ENCODE data around the gene TEN1. TPM values are rescaled to one million over a fixed set of nuclear protein-coding genes. Genes with fewer than 3 reads are reported as not detected.

Gene TEN1
- total RNA-seq, 1 experiment from 2014 or later = 15.3 TPM

DNA sequence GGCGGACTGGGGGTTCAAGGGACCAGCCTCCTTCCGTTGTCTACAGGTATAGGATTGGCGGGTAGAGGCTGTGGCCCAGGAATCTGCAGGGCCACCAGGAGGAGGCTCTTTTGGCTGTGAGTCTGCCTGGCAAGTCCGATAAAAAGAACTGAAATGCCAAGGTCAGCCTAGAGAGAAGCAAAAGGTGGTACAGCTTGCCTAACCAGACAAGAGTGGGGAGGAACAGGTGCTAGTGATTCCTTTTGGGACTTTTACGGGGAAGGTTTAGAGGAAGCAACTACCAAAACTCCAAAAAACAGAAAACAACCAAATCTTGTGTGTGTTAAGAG, 53.7 kb downstream of the TEN1 start:
- Mint-ChIP-seq H3K9me3 (ENCODE audit: low read depth, unreplicated experiment) (no peaks in the 10 kb centered on the region), H3K4me1 (ENCODE audit: low read depth, unreplicated experiment) (peaks cover 15% of the 10 kb centered on the region), H3K27ac (ENCODE audit: unreplicated experiment) (no peak overlapping the region), H3K27me3 (ENCODE audit: unreplicated experiment) (no peaks in the 10 kb centered on the region), H3K4me3 (ENCODE audit: low read depth, unreplicated experiment) (no peak overlapping the region), H3K36me3 (ENCODE audit: insufficient read depth, unreplicated experiment) (peaks cover 8% of the 10 kb centered on the region)
- no TSS peak for BruUV-seq (replicated peaks)
- CTCF ChIA-PET = no interaction called here
- intact Hi-C loops (cut with micrococcal nuclease; ENCODE audit: unreplicated experiment) = no loop called here
- TF ChIP-seq, protein P1, sequence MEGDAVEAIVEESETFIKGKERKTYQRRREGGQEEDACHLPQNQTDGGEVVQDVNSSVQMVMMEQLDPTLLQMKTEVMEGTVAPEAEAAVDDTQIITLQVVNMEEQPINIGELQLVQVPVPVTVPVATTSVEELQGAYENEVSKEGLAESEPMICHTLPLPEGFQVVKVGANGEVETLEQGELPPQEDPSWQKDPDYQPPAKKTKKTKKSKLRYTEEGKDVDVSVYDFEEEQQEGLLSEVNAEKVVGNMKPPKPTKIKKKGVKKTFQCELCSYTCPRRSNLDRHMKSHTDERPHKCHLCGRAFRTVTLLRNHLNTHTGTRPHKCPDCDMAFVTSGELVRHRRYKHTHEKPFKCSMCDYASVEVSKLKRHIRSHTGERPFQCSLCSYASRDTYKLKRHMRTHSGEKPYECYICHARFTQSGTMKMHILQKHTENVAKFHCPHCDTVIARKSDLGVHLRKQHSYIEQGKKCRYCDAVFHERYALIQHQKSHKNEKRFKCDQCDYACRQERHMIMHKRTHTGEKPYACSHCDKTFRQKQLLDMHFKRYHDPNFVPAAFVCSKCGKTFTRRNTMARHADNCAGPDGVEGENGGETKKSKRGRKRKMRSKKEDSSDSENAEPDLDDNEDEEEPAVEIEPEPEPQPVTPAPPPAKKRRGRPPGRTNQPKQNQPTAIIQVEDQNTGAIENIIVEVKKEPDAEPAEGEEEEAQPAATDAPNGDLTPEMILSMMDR (IDR thresholded peaks at IDR 0.05; ENCODE audit: unreplicated experiment) = no peak
- DNase-seq = no peak

DNA sequence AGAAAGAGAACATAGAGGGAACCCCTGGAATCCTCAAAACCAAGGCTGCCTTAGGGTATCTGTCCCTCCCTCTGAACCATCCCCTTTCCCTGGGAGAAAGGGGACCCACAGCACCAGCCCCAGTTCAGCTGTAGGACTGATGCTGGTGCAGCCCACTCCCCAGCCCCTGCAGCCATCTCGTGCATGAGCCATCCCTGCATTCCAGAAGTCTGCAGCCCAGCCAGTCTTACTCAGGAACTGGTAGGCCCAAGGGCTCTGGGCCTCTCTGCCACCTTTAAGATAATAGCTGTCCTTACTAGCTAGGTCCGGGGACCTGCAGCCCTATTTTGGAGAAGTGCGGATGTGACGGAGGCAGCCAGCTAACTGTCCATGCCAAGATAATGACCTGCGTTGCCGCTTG, 54.1 kb downstream of the TEN1 start:
- no TSS peak for BruUV-seq (replicated peaks)
- CTCF ChIA-PET = no interaction called here
- Mint-ChIP-seq H3K36me3 (ENCODE audit: insufficient read depth, unreplicated experiment) (peaks cover 12% of the 10 kb centered on the region), H3K4me1 (ENCODE audit: low read depth, unreplicated experiment) (peaks cover 15% of the 10 kb centered on the region), H3K27ac (ENCODE audit: unreplicated experiment) (no peak overlapping the region), H3K9me3 (ENCODE audit: low read depth, unreplicated experiment) (no peaks in the 10 kb centered on the region), H3K27me3 (ENCODE audit: unreplicated experiment) (no peaks in the 10 kb centered on the region), H3K4me3 (ENCODE audit: low read depth, unreplicated experiment) (no peak overlapping the region)
- no peak for DNase-seq
- TF ChIP-seq, protein P1 (IDR thresholded peaks at IDR 0.05; ENCODE audit: unreplicated experiment) = no peak
- intact Hi-C loops (cut with micrococcal nuclease; ENCODE audit: unreplicated experiment) = no loop called here

DNA sequence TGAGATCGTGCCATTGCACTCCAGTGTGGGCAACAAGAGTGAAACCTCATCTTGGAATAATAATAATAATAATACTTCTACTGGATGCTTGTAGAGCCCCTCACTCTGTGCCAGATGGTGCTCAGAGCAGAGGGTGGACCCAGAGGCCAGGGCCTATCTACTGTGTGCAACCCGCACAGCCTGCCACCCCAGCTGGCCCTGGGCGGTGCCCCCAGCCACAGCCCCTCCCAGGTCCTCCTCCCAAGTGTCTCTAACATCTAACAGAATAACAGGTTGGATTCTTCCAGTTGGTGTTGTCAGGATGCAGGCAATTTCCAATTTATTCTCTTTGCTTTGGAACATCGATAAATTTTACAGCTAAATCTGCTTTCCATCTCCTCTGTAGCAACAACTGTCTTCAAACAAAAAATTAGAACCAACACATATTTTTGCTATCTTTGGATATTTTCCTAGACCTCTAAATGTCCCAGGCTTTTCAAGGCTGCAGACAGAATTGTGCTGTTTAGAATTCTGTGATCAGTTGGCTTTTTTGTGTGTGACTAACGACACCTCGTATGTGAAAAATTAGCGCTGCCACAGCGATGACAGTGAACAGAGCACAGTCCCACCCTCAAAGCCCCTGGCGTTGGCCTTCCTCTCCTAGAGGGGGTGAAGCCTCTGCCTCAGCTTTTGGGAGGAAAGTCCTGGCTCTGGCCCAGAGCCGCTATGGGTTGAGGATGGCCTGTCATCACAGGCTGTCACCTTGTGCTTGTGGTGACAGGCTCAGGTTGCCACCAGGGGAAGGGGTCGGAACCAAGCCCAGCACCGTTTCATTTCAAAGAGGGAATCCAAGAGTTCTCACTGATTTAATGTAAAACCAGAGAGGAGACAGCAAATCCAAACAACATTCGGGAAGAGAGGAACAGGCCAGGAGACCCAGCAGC, 55.6 kb downstream of the TEN1 start:
- H3K9me3 Mint-ChIP-seq (ENCODE audit: low read depth, unreplicated experiment) = no peaks in the 10 kb centered on the region
- no peaks in the 10 kb centered on the region for H3K27me3 Mint-ChIP-seq (ENCODE audit: unreplicated experiment)
- H3K4me1 Mint-ChIP-seq (ENCODE audit: low read depth, unreplicated experiment) = peaks cover 4% of the 10 kb centered on the region
- intact Hi-C loops (cut with micrococcal nuclease; ENCODE audit: unreplicated experiment) = no loop called here
- DNase-seq = no peak
- H3K27ac Mint-ChIP-seq (ENCODE audit: unreplicated experiment) = no peak overlapping the region
- H3K4me3 Mint-ChIP-seq (ENCODE audit: low read depth, unreplicated experiment) = no peak overlapping the region
- CTCF ChIA-PET = no interaction called here
- H3K36me3 Mint-ChIP-seq (ENCODE audit: insufficient read depth, unreplicated experiment) = peaks cover 18% of the 10 kb centered on the region
- BruUV-seq (replicated peaks) = no TSS peak
- TF ChIP-seq, protein P1 (IDR thresholded peaks at IDR 0.05; ENCODE audit: unreplicated experiment) = no peak

DNA sequence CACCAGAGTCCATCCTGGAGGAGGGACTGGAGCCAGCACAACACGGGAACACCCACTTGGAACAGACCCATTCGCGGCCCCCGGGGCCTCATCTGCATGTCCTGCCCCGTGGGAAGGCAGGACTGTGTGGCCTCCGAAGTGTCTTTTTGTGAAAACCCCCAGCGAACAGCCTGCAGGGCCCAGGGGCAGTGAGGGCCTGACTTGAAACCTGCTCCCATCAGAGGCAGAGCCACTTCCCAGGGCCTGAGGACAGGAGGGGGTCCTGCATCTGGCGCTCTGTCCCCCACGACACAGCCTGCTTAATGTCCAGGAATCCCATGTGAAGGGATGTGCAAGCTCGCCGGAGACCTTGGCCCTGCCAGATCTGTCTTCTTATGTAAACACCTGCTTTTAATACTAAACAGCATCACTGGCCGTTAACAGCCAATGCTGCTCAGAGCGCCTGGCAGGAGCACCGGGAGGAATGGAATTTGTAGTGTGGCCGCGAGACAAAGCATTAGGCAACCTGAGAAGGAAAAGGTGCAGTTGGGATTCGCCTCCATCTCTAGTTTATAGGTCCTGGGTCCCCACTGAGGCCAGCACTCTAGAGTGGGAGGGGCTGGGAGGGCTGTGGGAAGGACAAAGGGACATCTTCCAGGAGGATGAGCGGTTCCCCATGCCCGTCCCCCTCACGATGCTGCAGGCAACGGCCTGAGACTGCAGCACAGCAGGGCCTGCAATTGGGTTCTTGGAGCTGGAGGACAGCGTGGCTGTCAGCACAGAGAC, 57.6 kb downstream of the TEN1 start:
- intact Hi-C loops (cut with micrococcal nuclease; ENCODE audit: unreplicated experiment) = no loop called here
- no peak overlapping the region for H3K4me3 Mint-ChIP-seq (ENCODE audit: low read depth, unreplicated experiment)
- CTCF ChIA-PET = interaction anchor here (0.6 kb wide), 1 partner anchor 801 kb away, joined by 3 read pairs; no protein-coding TSS in a partner anchor
- no peaks in the 10 kb centered on the region for H3K4me1 Mint-ChIP-seq (ENCODE audit: low read depth, unreplicated experiment)
- TF ChIP-seq, protein P1 (IDR thresholded peaks at IDR 0.05; ENCODE audit: unreplicated experiment) = no peak
- H3K27me3 Mint-ChIP-seq (ENCODE audit: unreplicated experiment) = no peaks in the 10 kb centered on the region
- no TSS peak for BruUV-seq (replicated peaks)
- H3K9me3 Mint-ChIP-seq (ENCODE audit: low read depth, unreplicated experiment) = no peaks in the 10 kb centered on the region
- DNase-seq = no peak
- no peak overlapping the region for H3K27ac Mint-ChIP-seq (ENCODE audit: unreplicated experiment)
- peaks cover 32% of the 10 kb centered on the region for H3K36me3 Mint-ChIP-seq (ENCODE audit: insufficient read depth, unreplicated experiment)
